ENCODE measurements around the gene WNT7B.

The WNT7B gene

GRCh38 chr22:46003271-46004091 is 26.5 kb upstream of the WNT7B start:
- Histone ChIP-seq H3K9ac (ENCODE audit: low read depth, low read length) (no peak overlapping the region), H3K9me3 (ENCODE audit: control insufficient read depth, insufficient read depth, low read length) (no peaks in the 10 kb centered on the region), H3K4me1 (ENCODE audit: insufficient read depth, low read length) (peaks cover 13% of the 10 kb centered on the region; the same call in 1 of the 2 replicates), H3K36me3 (ENCODE audit: insufficient read depth, low read length) (no peaks in the 10 kb centered on the region)

- Histone ChIP-seq H3K4me1 (ENCODE audit: insufficient read depth, low read length) (peaks cover 16% of the 10 kb centered on the region; the same call in 1 of the 2 replicates), H3K9me3 (ENCODE audit: control insufficient read depth, insufficient read depth, low read length) (no peaks in the 10 kb centered on the region), H3K9ac (ENCODE audit: low read depth, low read length) (no peak overlapping the region), H3K36me3 (ENCODE audit: insufficient read depth, low read length) (no peaks in the 10 kb centered on the region)
Observed at GRCh38 chr22:46002757-46003270, 25.9 kb upstream of the WNT7B start.

GRCh38 chr22:46001426-46002106 is 24.6 kb upstream of the WNT7B start:
- Histone ChIP-seq H3K4me1 (ENCODE audit: insufficient read depth, low read length) (peaks cover 17% of the 10 kb centered on the region; the same call in 1 of the 2 replicates), H3K36me3 (ENCODE audit: insufficient read depth, low read length) (no peaks in the 10 kb centered on the region), H3K9me3 (ENCODE audit: control insufficient read depth, insufficient read depth, low read length) (no peaks in the 10 kb centered on the region), H3K9ac (ENCODE audit: low read depth, low read length) (no peak overlapping the region)

- Histone ChIP-seq H3K4me1 (ENCODE audit: insufficient read depth, low read length) (peaks cover 15% of the 10 kb centered on the region; the same call in 1 of the 2 replicates), H3K9ac (ENCODE audit: low read depth, low read length) (no peak overlapping the region), H3K9me3 (ENCODE audit: control insufficient read depth, insufficient read depth, low read length) (no peaks in the 10 kb centered on the region), H3K36me3 (ENCODE audit: insufficient read depth, low read length) (no peaks in the 10 kb centered on the region)
Observed at GRCh38 chr22:46001046-46001425, 24.1 kb upstream of the WNT7B start.

GRCh38 chr22:46000081-46001027 is 23.4 kb upstream of the WNT7B start:
- H3K9ac ChIP-seq (ENCODE audit: low read depth, low read length): no peak overlapping the region

GRCh38 chr22:45999379-45999971 is 22.5 kb upstream of the WNT7B start:
- Histone ChIP-seq H3K9me3 (ENCODE audit: control insufficient read depth, insufficient read depth, low read length) (no peaks in the 10 kb centered on the region), H3K4me1 (ENCODE audit: insufficient read depth, low read length) (peaks cover 15% of the 10 kb centered on the region; the same call in 1 of the 2 replicates), H3K36me3 (ENCODE audit: insufficient read depth, low read length) (no peaks in the 10 kb centered on the region), H3K9ac (ENCODE audit: low read depth, low read length) (no peak overlapping the region)

More at GRCh38 chr22:46000081-46001027, 23.4 kb upstream of the WNT7B start:
- peaks cover 15% of the 10 kb centered on the region; the same call in 1 of the 2 replicates for H3K4me1 ChIP-seq (ENCODE audit: insufficient read depth, low read length)
- H3K36me3 ChIP-seq (ENCODE audit: insufficient read depth, low read length): no peaks in the 10 kb centered on the region
- H3K9me3 ChIP-seq (ENCODE audit: control insufficient read depth, insufficient read depth, low read length): no peaks in the 10 kb centered on the region

- no peaks in the 10 kb centered on the region for H3K9me3 ChIP-seq (ENCODE audit: control insufficient read depth, insufficient read depth, low read length)
- H3K36me3 ChIP-seq (ENCODE audit: insufficient read depth, low read length): no peaks in the 10 kb centered on the region
- H3K9ac ChIP-seq (ENCODE audit: low read depth, low read length): no peak overlapping the region
- peaks cover 15% of the 10 kb centered on the region; the same call in 1 of the 2 replicates for H3K4me1 ChIP-seq (ENCODE audit: insufficient read depth, low read length)
Observed at GRCh38 chr22:45998638-45999378, 21.8 kb upstream of the WNT7B start.

GRCh38 chr22:45997777-45998637 is 21.0 kb upstream of the WNT7B start:
- Histone ChIP-seq H3K36me3 (ENCODE audit: insufficient read depth, low read length) (no peaks in the 10 kb centered on the region), H3K9me3 (ENCODE audit: control insufficient read depth, insufficient read depth, low read length) (no peaks in the 10 kb centered on the region), H3K4me1 (ENCODE audit: insufficient read depth, low read length) (peaks cover 14% of the 10 kb centered on the region; the same call in 1 of the 2 replicates), H3K9ac (ENCODE audit: low read depth, low read length) (no peak overlapping the region)

GRCh38 chr22:45997077-45997776 is 20.3 kb upstream of the WNT7B start:
- Histone ChIP-seq H3K36me3 (ENCODE audit: insufficient read depth, low read length) (no peaks in the 10 kb centered on the region), H3K9me3 (ENCODE audit: control insufficient read depth, insufficient read depth, low read length) (no peaks in the 10 kb centered on the region), H3K9ac (ENCODE audit: low read depth, low read length) (no peak overlapping the region), H3K4me1 (ENCODE audit: insufficient read depth, low read length) (peaks cover 9% of the 10 kb centered on the region; the same call in 1 of the 2 replicates)

- no peak overlapping the region for H3K9ac ChIP-seq (ENCODE audit: low read depth, low read length)
- H3K9me3 ChIP-seq (ENCODE audit: control insufficient read depth, insufficient read depth, low read length): no peaks in the 10 kb centered on the region
- peaks cover 9% of the 10 kb centered on the region; the same call in 1 of the 2 replicates for H3K4me1 ChIP-seq (ENCODE audit: insufficient read depth, low read length)
- H3K36me3 ChIP-seq (ENCODE audit: insufficient read depth, low read length): no peaks in the 10 kb centered on the region
Observed at GRCh38 chr22:45996241-45997076, 19.5 kb upstream of the WNT7B start.

- no peaks in the 10 kb centered on the region for H3K36me3 ChIP-seq (ENCODE audit: insufficient read depth, low read length)
- H3K9me3 ChIP-seq (ENCODE audit: control insufficient read depth, insufficient read depth, low read length): no peaks in the 10 kb centered on the region
- H3K9ac ChIP-seq (ENCODE audit: low read depth, low read length): no peak overlapping the region
- H3K4me1 ChIP-seq (ENCODE audit: insufficient read depth, low read length): peaks cover 9% of the 10 kb centered on the region; the same call in 1 of the 2 replicates
Observed at GRCh38 chr22:45995405-45996101, 18.6 kb upstream of the WNT7B start.

Measured in ES-I3 (cell line).